DOHH2 (cell line): ENCODE results near the gene PGBD5.

Experiments used
- H3F3A ChIP-seq: fragments of 200-600 bp; sonication (generic), shearing (Covaris generic); 2 replicates; pipeline ENCODE4 v1.6.0; 2016; ENCODE audit warnings: antibody characterized with exemption, mild to moderate bottlenecking; ENCODE audit not compliant: control insufficient read depth, insufficient read depth
- H3K27ac ChIP-seq: fragments of 200-600 bp; sonication (generic); 2 replicates; pipeline ENCODE4 v1.5.1; 2014; ENCODE audit warnings: low read depth, mild to moderate bottlenecking, low read length, moderate library complexity
- H3K27me3 ChIP-seq: fragments of 200-600 bp; sonication (generic); 2 replicates; pipeline ENCODE4 v1.6.1; 2014; ENCODE audit warnings: mild to moderate bottlenecking, low read length, mixed read lengths; ENCODE audit not compliant: control insufficient read depth
- H3K36me3 ChIP-seq: fragments of 200-600 bp; sonication (generic); 2 replicates; pipeline ENCODE4 v1.6.1; 2014; ENCODE audit warnings: mild to moderate bottlenecking, low read length, moderate library complexity, mixed read lengths; ENCODE audit not compliant: control insufficient read depth
- H3K4me1 ChIP-seq: fragments of 200-600 bp; sonication (generic); 2 replicates; pipeline ENCODE4 v1.6.1; 2014; ENCODE audit warnings: mild to moderate bottlenecking, low read length, mixed read lengths; ENCODE audit not compliant: control insufficient read depth
- H3K4me2 ChIP-seq: fragments of 200-600 bp; sonication (generic); 2 replicates; pipeline ENCODE4 v1.6.0; 2014; ENCODE audit warnings: mild to moderate bottlenecking, low read length, moderate library complexity
- H3K4me3 ChIP-seq: fragments of 200-600 bp; sonication (generic); 2 replicates; pipeline ENCODE4 v1.5.1; 2014; ENCODE audit warnings: mild to moderate bottlenecking, low read length, mixed read lengths
- H3K79me2 ChIP-seq: fragments of 200-600 bp; sonication (generic); 2 replicates; pipeline ENCODE4 v1.6.1; 2014; ENCODE audit warnings: mild to moderate bottlenecking, low read length, mixed read lengths; ENCODE audit not compliant: control insufficient read depth
- H3K9me2 ChIP-seq: fragments of 200-600 bp; sonication (generic); replicated peaks from 2 replicates; pipeline ENCODE4 v1.6.1; 2014; ENCODE audit warnings: mild to moderate bottlenecking, low read length, mixed read lengths; ENCODE audit not compliant: control insufficient read depth
- H3K9me3 ChIP-seq: fragments of 200-600 bp; sonication (generic); 2 replicates; pipeline ENCODE4 v1.6.1; 2014; ENCODE audit warnings: antibody characterized with exemption, low read length, mixed read lengths; ENCODE audit not compliant: control insufficient read depth, insufficient read depth
- H4K20me1 ChIP-seq: fragments of 200-600 bp; sonication (generic); 2 replicates; pipeline ENCODE4 v1.6.0; 2014; ENCODE audit warnings: low read depth, mild to moderate bottlenecking, antibody characterized with exemption, low read length, moderate library complexity; ENCODE audit not compliant: control insufficient read depth, insufficient read depth
- EZH2phosphoT487 ChIP-seq: fragments of 200-600 bp; sonication (generic); IDR thresholded peaks from 2 replicates; pipeline ENCODE4 v1.6.1; 2017; ENCODE audit warnings: borderline replicate concordance, mild to moderate bottlenecking, antibody characterized with exemption, low read length, moderate library complexity, mixed read lengths
- TF ChIP-seq, protein P1 (sequence below): fragments of 200-600 bp; sonication (generic); IDR thresholded peaks from one replicate; pipeline ENCODE4 v1.5.1; 2014; ENCODE audit warnings: antibody characterized with exemption, mild to moderate bottlenecking, low read depth, low read length; ENCODE audit not compliant: poor library complexity, severe bottlenecking

PGBD5 gene

DNA sequence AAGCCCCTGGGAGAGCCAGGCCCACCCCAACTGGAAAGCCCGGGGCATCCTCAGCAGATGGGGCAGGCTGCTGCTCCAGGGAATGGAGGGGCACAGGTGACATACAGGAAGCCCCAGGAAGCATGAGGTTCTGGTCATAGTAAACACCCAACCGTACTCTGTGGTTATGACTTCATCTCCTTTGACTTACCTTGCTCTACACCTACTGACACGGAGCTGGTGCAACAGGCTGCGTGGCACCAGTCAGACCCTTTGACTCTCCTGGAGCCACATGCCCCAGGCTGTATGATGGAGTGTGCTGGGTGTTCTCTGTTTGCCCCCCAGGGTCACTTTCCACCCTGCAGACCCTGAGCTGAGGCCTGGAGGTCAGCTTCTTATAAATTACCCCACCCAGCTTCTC, 72.1 kb downstream of the PGBD5 start:
- Histone ChIP-seq H3K27me3 (peaks cover 3% of the 10 kb centered on the region; the same call in 1 of the 2 replicates), H3K36me3 (no peaks in the 10 kb centered on the region), H3K27ac (no peak overlapping the region), H3F3A (no peaks in the 10 kb centered on the region), H3K9me2 (no peaks in the 10 kb centered on the region), H3K9me3 (no peaks in the 10 kb centered on the region), H3K79me2 (no peaks in the 10 kb centered on the region), H3K4me1 (no peaks in the 10 kb centered on the region), H4K20me1 (no peaks in the 10 kb centered on the region), H3K4me2 (no peak overlapping the region), H3K4me3 (no peak overlapping the region)
- TF ChIP-seq, protein P1, sequence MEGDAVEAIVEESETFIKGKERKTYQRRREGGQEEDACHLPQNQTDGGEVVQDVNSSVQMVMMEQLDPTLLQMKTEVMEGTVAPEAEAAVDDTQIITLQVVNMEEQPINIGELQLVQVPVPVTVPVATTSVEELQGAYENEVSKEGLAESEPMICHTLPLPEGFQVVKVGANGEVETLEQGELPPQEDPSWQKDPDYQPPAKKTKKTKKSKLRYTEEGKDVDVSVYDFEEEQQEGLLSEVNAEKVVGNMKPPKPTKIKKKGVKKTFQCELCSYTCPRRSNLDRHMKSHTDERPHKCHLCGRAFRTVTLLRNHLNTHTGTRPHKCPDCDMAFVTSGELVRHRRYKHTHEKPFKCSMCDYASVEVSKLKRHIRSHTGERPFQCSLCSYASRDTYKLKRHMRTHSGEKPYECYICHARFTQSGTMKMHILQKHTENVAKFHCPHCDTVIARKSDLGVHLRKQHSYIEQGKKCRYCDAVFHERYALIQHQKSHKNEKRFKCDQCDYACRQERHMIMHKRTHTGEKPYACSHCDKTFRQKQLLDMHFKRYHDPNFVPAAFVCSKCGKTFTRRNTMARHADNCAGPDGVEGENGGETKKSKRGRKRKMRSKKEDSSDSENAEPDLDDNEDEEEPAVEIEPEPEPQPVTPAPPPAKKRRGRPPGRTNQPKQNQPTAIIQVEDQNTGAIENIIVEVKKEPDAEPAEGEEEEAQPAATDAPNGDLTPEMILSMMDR = no peak
- no peak for TF ChIP-seq EZH2phosphoT487

DNA sequence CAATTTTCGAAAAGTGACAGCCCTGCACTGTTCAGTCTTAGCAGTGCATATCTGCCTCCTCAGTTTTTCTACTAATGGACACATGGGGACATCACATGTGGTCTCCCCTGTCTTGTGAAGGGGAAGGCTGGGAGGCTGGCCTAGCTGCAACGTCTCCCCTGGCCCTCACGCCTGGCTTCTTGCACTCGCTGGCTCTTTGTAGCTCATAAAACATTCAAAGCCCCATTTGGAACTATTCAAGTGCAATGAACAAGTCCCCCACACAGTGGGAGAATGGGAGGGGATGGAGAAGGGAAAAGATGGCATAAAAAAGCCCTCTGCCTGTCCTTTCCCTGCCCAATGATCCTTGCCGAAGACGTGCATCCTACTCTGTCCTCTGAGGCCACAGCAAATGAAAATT, 73.6 kb downstream of the PGBD5 start:
- Histone ChIP-seq H3K4me1 (no peaks in the 10 kb centered on the region), H3K79me2 (no peaks in the 10 kb centered on the region), H3K36me3 (no peaks in the 10 kb centered on the region), H3F3A (no peaks in the 10 kb centered on the region), H3K27me3 (peaks cover 3% of the 10 kb centered on the region; the same call in 1 of the 2 replicates), H3K9me3 (no peaks in the 10 kb centered on the region), H3K9me2 (no peaks in the 10 kb centered on the region), H3K4me3 (no peak overlapping the region), H3K27ac (no peak overlapping the region), H4K20me1 (no peaks in the 10 kb centered on the region), H3K4me2 (no peak overlapping the region)
- no peak for TF ChIP-seq EZH2phosphoT487
- TF ChIP-seq, protein P1 = no peak

DNA sequence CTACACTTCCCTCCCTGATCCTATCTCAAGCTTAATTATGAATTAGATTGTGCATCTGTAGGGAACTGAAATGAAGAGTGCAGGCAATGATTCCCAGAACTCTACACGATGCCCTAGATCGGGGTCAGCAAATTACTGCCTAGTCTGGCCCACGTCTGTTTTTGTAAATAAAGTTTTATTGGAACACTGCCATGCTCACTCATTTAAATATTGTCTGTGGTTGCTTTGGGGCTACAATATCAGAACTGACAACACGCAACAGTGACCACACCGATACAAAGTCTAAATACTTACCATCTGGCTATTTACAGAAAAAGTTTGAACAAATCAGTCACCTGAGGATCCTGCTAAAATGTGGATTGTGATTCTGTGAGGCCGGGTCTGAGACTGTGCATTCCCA, 74.1 kb downstream of the PGBD5 start:
- no peaks in the 10 kb centered on the region for H3K4me1 ChIP-seq
- no peaks in the 10 kb centered on the region for H4K20me1 ChIP-seq
- no peak for TF ChIP-seq EZH2phosphoT487
- TF ChIP-seq, protein P1 = no peak

More for the DNA sequence above, 74.1 kb downstream of the PGBD5 start:
- H3K79me2 ChIP-seq = no peaks in the 10 kb centered on the region
- H3K27me3 ChIP-seq = peaks cover 3% of the 10 kb centered on the region; the same call in 1 of the 2 replicates
- no peaks in the 10 kb centered on the region for H3F3A ChIP-seq
- no peak overlapping the region for H3K27ac ChIP-seq
- no peaks in the 10 kb centered on the region for H3K9me3 ChIP-seq
- H3K4me3 ChIP-seq = no peak overlapping the region
- no peaks in the 10 kb centered on the region for H3K36me3 ChIP-seq
- no peak overlapping the region for H3K4me2 ChIP-seq
- no peaks in the 10 kb centered on the region for H3K9me2 ChIP-seq
